ENCODE data around the gene CRAMP1. TPM values are rescaled to one million over a fixed set of nuclear protein-coding genes. Genes with fewer than 3 reads are reported as not detected.

CRAMP1 gene
- total and polyA plus RNA-seq, 7 donors = 2.4 to 24.6 (median 6.4) TPM

DNA sequence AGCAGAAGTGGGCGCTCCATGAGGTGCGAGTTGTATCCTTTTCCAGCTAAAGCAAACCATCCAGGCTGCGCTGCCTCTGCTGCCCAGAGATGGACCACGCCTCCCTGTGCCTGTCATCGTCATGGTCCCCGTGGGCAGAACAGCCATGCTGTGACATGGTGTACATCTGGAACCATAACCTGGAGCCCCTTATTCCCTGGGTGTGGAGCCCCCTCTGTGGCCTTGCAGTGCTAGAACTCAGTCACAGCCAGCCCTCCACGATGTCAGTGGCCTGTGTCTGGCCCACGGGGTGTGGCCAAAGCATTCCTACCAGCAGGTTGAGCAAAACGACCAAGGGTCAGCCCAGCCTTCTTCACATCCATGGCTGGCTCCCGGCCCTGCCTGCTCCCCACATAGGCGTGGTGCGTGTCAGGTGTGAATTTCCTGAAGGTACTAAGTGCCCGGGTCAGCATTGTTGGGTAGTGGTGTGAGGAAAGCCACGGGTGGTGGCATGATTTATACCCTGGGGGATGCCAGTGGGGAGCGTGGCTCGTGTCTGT, 43.2 kb downstream of the CRAMP1 start:
- no peak for TF ChIP-seq POLR2AphosphoS5 (IDR thresholded peaks at IDR 0.05)
- TF ChIP-seq, protein P1, sequence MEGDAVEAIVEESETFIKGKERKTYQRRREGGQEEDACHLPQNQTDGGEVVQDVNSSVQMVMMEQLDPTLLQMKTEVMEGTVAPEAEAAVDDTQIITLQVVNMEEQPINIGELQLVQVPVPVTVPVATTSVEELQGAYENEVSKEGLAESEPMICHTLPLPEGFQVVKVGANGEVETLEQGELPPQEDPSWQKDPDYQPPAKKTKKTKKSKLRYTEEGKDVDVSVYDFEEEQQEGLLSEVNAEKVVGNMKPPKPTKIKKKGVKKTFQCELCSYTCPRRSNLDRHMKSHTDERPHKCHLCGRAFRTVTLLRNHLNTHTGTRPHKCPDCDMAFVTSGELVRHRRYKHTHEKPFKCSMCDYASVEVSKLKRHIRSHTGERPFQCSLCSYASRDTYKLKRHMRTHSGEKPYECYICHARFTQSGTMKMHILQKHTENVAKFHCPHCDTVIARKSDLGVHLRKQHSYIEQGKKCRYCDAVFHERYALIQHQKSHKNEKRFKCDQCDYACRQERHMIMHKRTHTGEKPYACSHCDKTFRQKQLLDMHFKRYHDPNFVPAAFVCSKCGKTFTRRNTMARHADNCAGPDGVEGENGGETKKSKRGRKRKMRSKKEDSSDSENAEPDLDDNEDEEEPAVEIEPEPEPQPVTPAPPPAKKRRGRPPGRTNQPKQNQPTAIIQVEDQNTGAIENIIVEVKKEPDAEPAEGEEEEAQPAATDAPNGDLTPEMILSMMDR (IDR thresholded peaks at IDR 0.05) = no peak
- TF ChIP-seq POLR2A (IDR thresholded peaks at IDR 0.05) = no peak
- TF ChIP-seq EP300 (IDR thresholded peaks at IDR 0.05) = no peak

DNA sequence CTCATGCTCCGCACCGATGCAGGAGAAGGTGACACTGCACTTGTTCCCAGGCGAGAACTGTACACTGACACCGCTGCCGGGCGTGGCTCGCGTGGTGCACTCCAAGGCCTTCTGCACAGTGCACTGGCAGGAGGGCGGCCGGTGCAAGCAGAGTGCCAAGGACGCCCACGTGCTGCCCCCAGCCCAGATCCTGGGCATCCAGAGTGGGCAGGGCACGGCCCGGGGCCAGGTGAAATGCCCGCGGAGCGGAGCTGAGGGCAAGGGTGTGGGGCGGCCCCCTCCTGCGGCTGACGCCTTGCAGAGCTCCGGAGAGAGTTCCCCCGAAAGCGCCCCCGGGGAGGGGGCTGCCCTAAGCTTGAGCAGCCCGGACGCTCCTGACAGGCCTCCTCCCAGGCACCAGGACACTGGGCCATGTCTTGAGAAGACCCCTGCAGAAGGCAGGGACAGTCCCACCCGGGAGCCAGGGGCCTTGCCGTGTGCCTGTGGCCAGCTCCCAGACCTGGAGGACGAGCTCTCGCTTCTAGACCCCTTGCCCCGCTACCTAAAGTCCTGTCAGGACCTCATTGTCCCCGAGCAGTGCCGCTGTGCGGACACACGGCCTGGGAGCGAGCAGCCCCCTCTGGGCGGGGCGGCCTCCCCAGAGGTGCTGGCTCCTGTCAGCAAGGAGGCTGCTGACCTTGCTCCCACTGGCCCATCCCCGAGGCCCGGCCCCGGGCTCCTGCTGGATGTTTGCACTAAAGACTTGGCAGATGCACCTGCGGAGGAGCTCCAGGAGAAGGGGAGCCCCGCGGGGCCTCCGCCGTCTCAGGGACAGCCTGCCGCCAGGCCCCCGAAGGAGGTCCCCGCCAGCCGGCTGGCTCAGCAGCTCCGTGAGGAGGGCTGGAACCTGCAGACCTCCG, 44.0 kb downstream of the CRAMP1 start:
- TF ChIP-seq EP300 (IDR thresholded peaks at IDR 0.05) = no peak
- no peaks in the 10 kb centered on the region for H3K9me3 ChIP-seq
- H3K4me1 ChIP-seq = no peaks in the 10 kb centered on the region
- H3K4me3 ChIP-seq = no peak overlapping the region
- no peak for DNase-seq
- peaks cover 61 to 99% (median 66%) of the 10 kb centered on the region in 4 donors for H3K36me3 ChIP-seq
- intact Hi-C loops (cut with DNase I) = no loop called here
- H3K27me3 ChIP-seq = no peaks in the 10 kb centered on the region
- no peak overlapping the region for H3K27ac ChIP-seq
- WGBS, 2 donors = 95% methylated on average over 52 of the region's 52 CpGs

More for the DNA sequence above, 43.2 kb downstream of the CRAMP1 start:
- DNase-seq = no peak
- intact Hi-C loops (cut with DNase I) = no loop called here
- Histone ChIP-seq H3K27me3 (no peaks in the 10 kb centered on the region), H3K4me1 (no peaks in the 10 kb centered on the region), H3K36me3 (peaks cover 58 to 94% (median 60%) of the 10 kb centered on the region in 4 donors), H3K9me3 (no peaks in the 10 kb centered on the region), H3K27ac (no peak overlapping the region), H3K4me3 (no peak overlapping the region)
- WGBS, 2 donors = 71 to 88% methylated on average over 16 of the region's 16 CpGs

- H3K36me3 ChIP-seq = peaks cover 61 to 97% (median 68%) of the 10 kb centered on the region in 4 donors
- no peak for TF ChIP-seq EP300 (IDR thresholded peaks at IDR 0.05)
- no peak for TF ChIP-seq POLR2A (IDR thresholded peaks at IDR 0.05)
- TF ChIP-seq POLR2AphosphoS5 (IDR thresholded peaks at IDR 0.05) = no peak
- TF ChIP-seq, protein P1 (IDR thresholded peaks at IDR 0.05) = no peak
- no peaks in the 10 kb centered on the region for H3K9me3 ChIP-seq
These were observed 44.9 kb downstream of the CRAMP1 start for GRCh38 chr16:1656808-1657617.

GRCh38 chr16:1657841-1658240, 45.7 kb downstream of the CRAMP1 start:
- TF ChIP-seq, protein P1 (IDR thresholded peaks at IDR 0.05) = no peak
- TF ChIP-seq POLR2AphosphoS5 (IDR thresholded peaks at IDR 0.05) (no peak), EP300 (IDR thresholded peaks at IDR 0.05) (no peak), POLR2A (IDR thresholded peaks at IDR 0.05) (no peak)
- Histone ChIP-seq H3K9me3 (no peaks in the 10 kb centered on the region), H3K4me3 (no peak overlapping the region), H3K36me3 (peaks cover 55 to 97% (median 69%) of the 10 kb centered on the region in 4 donors), H3K27me3 (no peaks in the 10 kb centered on the region), H3K4me1 (no peaks in the 10 kb centered on the region), H3K27ac (no peak overlapping the region)
- WGBS, 2 donors = 95 to 97% methylated on average over 13 of the region's 13 CpGs
- intact Hi-C loops (cut with DNase I) = no loop called here
- no peak for DNase-seq

More at GRCh38 chr16:1656808-1657617, 44.9 kb downstream of the CRAMP1 start:
- DNase-seq = no peak
- Histone ChIP-seq H3K4me1 (no peaks in the 10 kb centered on the region), H3K27ac (no peak overlapping the region), H3K27me3 (no peaks in the 10 kb centered on the region), H3K4me3 (no peak overlapping the region)
- intact Hi-C loops (cut with DNase I) = no loop called here
- WGBS, 2 donors = 91 to 94% methylated on average over 24 of the region's 24 CpGs

DNA sequence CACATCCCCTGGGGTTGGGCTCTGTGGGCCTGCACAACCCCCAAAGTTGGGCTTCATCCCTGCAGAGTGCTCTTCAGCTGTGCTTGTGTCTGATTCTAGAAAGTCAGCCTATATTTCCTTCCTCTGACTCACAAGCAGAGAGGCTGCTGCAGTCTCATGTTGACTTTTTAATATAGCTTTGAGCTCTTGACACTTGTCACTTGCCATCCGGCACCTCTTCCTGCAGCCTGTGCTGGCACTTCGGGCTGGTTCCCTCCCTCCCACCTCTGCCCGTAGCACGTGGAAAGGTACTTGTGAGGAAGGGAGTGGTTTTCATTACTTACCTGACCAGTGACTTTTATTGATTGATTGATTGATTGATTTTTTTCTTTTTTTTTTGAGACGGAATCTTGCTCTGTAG, 46.9 kb downstream of the CRAMP1 start:
- Histone ChIP-seq H3K4me1 (no peaks in the 10 kb centered on the region), H3K27ac (no peak overlapping the region), H3K4me3 (no peak overlapping the region), H3K36me3 (peaks cover 56 to 97% (median 74%) of the 10 kb centered on the region in 4 donors), H3K9me3 (no peaks in the 10 kb centered on the region), H3K27me3 (no peaks in the 10 kb centered on the region)
- WGBS, 2 donors = 82 to 93% methylated on average over 5 of the region's 5 CpGs
- DNase-seq = no peak
- intact Hi-C loops (cut with DNase I) = no loop called here
- TF ChIP-seq EP300 (IDR thresholded peaks at IDR 0.05) = no peak
- TF ChIP-seq POLR2A (IDR thresholded peaks at IDR 0.05) = no peak
- TF ChIP-seq, protein P1 (IDR thresholded peaks at IDR 0.05) = no peak
- TF ChIP-seq POLR2AphosphoS5 (IDR thresholded peaks at IDR 0.05) = no peak

Data from sigmoid colon (tissue), 7 donors.